ENCODE results near the gene KRTAP20-3.

The KRTAP20-3 gene

DNA sequence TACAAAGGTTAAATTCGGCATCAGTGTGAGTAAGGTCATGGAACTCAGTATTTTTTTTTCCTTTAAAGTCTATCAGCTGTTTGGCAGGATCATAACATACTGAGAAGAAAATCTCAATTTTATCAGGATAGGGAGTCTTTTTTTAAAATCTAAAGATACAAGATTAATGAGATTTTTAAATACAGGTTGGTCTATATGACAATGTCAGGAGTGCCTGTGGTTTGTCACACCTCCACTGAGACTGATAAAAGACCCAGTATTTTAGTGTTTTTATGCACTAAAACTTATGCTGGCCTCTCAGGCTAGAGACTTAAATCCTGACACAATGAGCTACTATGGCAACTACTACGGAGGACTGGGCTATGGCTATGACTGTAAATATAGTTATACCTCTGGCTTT lies at the start of gene KRTAP20-3:
Gene KRTAP20-3, plus strand, starts transcription at position 301 of the 400 bp plus-strand sequence.
- DNase-seq, result no peak

DNA sequence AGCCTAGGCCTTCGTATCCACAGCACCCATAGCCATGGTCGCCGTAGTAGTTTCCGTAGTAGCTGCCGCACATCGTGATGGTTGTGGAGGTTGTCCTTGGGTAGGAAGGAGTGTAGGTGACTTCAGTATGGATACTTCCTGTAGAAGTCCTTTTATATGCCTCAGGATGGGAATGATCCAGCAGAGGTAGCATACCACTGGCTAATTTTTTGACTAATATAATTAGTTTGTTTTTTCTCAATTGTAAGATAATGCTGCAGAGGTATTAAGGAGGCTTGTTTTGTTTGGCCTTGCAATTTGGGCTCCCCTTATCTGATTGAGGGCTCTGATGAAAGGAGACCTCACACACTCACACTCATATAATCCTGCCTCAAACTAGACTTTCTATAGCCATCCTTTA lies 43.9 kb upstream of the KRTAP20-3 start, which contains the start of gene KRTAP6-2:
Gene KRTAP6-2, minus strand, starts transcription at position 101 of the 400 bp plus-strand sequence. Its CDS starts 28 bp downstream, at position 73.
- DNase-seq, result no peak

DNA sequence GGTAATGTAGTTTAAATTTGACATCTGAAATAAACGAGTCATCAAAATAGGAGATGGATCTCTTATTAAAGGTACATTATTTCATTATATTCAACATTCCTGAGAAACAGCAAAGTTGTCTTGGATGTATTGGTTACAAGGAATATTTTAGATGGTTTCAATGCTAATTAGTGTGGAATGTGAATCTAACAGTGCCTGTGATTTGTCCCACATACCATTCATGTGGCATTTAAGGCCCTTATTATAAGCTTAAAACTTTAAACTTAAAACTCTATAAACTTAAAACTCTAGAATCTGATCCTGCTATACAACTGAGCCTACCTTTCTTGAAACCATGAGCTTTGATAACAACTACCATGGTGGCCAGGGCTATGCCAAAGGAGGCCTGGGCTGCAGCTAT lies 41.9 kb upstream of the KRTAP20-3 start, which contains the start of gene KRTAP22-1:
Gene KRTAP22-1, plus strand, starts transcription at position 301 of the 400 bp plus-strand sequence.
- DNase-seq, result no peak

DNA sequence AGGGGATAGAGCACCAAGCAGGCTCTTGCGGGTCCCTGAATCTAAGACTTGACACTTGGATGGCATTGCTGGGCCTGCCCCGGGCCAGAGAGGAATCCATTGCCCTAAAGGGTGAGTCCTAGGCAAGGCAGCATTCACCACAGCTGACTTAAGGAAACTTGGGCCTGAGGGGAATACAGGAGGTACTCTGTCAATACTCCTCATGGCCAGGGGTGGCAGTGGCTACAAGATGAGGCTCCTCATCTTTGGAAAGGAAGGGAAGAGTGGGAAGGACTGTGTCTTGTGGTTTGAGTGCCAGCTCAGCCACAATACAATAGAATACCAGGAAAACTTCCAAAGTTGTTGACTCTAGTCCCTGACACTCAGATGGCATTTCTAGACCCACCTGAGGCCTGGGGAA lies 36.7 kb upstream of the KRTAP20-3 start:
- no peak for DNase-seq

DNA sequence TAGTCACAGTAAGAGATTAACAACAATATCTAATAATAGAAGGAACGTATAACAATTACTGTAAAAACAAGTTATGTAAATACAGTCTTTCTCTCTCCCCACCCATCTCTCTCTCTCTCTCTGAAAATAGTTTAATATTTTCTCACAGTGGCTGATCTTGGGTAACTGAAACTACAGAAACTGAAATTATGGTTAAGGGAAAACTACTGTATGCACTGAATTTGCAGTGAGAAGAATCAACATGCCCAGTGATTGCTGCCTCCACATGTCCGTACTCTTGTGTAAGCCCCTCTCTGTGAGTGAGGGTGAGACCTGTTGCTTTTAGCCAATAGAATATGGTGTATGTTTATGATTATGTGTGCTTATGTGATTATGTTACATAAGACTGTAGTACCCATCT lies 30.5 kb upstream of the KRTAP20-3 start:
- no peak for DNase-seq

DNA sequence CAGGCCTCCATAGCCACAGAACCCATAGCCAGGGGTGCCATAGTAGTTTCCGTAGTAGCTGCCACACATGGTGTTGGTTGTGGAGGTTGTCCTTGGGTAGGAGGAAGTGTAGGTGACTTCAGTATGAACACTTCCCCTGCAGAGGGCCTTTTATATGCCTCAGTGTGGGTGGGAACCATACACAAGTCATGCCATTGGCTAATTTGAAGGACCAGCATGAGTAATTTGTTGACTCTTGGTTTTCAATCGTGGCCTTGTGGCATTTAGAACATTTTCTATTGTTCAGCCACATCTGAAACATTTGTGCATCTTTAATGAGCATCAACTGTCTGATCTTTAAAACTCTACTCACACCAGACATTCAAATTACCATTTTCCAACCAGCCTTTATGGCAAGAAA lies 28.8 kb upstream of the KRTAP20-3 start, which contains the start of gene KRTAP6-1:
Gene KRTAP6-1, minus strand, starts transcription at position 95 of the 400 bp plus-strand sequence. Its CDS starts 26 bp downstream, at position 69.
- no peak for DNase-seq

DNA sequence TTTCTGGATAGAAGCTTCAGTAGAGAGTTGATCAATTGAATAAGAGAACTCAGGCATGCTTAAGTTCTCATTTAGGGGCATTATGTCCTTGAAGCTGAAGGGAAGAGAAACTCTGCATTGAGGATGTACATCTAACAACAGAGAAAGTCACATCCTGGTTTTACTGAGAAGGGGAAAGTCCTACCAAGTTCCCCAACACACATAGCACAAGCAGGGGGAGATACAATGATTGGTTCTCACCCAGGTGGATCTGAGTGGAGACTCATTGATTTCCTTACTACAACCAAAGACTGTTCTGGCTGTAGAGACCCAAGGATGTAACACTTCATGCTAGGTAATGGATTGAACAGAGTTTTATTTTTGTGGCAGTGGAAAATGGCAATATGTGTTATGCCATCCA lies 27.5 kb upstream of the KRTAP20-3 start:
- no peak for DNase-seq

DNA sequence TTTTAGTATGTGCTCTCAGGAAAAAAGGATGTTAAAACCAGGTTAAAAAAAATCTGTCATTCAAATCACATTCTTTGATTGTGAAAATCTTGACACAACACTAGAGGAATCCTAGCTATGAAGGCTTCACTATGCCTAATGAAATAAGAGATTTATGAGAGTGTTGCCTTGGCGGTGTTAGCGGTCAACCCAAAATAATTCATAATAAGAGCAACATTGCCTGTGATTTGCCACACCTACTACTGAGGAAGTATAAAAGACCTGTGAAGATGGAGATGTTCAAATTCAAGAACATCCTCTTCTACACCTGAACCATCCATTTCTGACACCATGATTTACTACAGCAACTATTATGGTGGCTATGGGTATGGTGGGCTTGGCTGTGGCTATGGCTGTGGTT lies 26.5 kb upstream of the KRTAP20-3 start, which contains the start of gene KRTAP20-1:
Gene KRTAP20-1, plus strand, starts transcription at position 301 of the 400 bp plus-strand sequence. Its CDS starts 30 bp downstream, at position 331.
- no peak for DNase-seq

DNA sequence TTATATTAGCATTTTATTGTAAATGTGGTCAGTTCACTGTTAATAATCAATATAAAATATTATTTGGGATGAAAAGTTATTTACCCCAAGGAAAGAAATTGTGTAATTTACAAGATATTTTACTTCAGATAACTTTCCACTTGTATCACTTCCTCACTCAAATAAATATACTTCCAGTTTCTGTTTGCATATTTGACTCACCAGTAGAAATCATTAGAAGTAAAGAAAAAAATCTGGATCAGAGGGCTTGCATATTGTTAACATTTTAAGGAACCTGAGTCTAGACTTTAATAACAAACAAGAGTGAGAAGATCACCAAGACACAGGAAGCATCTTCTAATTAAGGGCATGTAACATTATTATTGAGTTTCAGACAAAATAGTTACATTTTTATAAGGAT lies 22.6 kb upstream of the KRTAP20-3 start:
- no peak for DNase-seq

DNA sequence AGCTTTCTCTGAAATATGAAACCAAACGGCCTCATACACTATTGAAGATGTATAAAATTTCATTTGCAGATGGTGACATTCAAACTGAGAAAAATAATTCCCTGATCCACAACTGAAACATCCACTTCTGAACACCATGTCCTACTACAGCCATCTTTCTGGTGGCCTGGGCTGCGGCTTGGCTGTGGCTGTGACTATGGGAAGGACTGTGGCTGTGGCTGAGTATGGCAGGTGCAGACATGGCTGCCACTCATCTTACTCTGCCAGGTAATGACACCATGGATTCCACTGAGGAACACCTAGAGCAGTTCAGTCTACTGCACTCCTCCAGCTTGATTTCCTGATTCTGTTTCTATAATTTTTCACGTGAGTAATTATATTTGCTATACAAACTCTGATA lies 22.1 kb upstream of the KRTAP20-3 start, which contains the start of gene KRTAP20-4:
Gene KRTAP20-4, plus strand, starts transcription at position 106 of the 400 bp plus-strand sequence.
- DNase-seq, result no peak

DNA sequence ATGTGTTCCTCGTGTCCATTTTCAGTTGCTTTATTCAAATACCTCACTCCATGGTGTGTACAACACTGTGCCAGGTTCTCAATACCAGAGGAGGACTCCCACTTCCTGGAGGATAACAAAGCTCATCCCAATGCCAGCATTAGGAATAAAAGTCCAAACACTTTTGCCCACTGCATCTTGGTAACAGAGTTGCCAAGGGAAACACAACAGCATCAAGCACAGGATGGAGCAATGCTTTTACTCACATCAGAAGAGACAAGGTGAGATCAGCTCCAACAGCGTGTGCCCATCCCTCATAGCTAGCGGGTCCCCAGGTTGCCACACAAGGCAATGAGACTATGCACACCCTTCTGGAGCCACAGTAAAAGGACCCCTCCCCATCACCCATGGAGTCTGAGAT lies 19.3 kb upstream of the KRTAP20-3 start:
- no peak for DNase-seq

DNA sequence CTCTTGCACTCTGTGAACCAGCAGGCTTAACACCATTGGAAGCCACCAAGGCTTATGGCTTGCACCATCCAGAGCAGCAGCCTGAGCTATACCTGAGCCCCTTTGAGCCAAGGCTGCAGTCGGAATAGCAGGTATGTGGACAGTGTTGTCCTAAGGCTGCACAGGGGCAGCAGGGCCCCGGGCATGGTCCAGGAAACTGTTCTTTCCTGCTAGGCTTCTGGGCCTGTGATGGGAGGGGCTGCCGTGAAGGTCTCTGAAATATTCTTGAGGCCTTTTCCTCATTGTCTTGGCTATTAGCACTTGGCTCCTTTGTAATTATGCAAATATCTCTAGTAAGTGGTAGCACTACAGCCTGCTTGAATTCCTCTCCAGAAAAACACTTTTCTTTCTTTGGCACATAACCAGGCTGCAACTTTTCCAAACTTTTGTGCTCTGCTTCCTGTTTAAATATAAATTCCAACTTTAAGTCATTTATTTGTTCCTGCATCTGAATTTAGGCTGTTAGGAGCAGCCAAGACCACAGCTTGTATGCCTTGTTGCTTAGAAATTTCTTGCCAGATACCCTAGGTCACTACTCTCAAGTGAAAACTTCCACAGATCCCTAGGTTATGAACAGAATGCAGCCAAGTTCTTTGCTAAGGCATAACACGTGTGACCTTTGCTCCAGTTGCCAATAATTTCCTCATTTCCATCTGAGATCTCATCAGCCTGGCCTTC lies 17.1 kb upstream of the KRTAP20-3 start:
- DNase-seq, result no peak

DNA sequence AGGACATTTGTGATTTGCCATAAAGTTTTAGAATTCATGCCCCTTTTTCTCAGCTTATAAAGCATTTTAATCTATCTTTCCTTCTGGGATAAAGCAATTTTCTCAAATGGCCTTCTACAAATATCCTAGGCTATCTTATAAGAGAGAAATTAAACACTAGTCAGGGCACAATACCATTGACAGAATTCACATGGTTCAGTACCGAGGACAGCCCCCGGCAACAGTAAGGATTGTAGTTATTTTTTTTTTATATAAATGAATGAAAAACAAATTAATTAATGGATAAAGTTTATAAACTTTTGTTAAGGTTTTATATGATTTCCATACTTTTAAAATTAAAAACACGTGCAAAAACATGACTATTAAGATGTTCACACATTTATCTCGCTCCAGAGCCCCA lies 14.6 kb upstream of the KRTAP20-3 start:
- no peak for DNase-seq

DNA sequence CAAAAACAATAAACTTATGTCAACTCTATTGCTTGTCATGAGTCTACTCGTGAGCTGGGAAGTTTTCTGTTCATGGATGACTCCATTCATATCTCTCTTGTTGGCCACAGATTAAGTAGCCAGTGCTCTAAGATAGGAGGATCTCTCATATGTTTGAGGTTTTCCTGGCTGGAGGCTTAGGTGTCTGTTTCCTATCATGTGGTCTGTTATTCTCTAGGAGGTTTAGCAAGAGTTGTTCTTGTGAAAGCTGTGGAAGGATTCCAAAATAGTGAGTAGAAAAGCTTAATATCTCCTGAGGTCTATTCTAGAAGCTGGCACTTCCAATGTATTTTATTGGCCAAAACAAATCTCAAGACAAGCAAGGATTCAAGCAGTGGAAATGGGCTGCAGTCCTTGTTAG lies 13.5 kb upstream of the KRTAP20-3 start:
- DNase-seq, result no peak

DNA sequence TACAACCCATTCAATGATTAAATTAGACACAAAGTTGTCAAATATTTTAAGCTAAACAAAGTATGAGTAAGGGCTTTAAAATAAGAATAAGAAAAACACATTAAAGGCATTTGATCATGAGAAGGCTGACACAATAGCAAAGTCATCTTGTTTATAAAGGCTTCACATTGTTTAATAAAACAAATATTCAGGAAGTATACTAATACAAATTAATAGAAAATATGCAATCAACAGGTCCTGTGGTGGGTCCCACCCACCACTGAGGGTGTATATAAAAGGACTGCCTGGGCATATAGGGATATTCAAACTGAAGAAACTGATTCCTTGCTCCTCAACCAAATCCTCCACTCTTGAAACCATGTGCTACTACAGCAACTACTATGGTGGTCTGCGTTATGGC lies 7.8 kb upstream of the KRTAP20-3 start, which contains the start of gene KRTAP20-2:
Gene KRTAP20-2, plus strand, starts transcription at position 301 of the 400 bp plus-strand sequence. Its CDS starts 58 bp downstream, at position 359.
- no peak for DNase-seq

DNA sequence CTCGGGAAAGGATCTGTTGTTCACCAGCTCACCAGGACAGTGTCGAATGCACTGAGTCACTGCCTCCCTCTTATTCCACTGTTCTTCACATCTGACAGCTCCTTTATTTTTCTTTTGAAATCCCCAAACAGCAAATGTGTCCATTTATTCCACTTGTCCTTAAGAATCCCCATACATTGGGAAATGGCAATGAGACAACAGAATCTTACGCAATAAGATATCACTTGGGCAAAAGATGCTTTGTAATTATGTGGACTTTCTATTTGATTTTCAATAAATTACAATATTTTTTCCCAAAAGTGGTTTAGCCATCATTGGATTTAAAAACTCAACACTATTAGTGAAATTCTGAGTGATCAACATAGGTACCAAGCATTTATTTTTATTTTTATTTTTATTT lies 4.0 kb upstream of the KRTAP20-3 start:
- no peak for DNase-seq

DNA sequence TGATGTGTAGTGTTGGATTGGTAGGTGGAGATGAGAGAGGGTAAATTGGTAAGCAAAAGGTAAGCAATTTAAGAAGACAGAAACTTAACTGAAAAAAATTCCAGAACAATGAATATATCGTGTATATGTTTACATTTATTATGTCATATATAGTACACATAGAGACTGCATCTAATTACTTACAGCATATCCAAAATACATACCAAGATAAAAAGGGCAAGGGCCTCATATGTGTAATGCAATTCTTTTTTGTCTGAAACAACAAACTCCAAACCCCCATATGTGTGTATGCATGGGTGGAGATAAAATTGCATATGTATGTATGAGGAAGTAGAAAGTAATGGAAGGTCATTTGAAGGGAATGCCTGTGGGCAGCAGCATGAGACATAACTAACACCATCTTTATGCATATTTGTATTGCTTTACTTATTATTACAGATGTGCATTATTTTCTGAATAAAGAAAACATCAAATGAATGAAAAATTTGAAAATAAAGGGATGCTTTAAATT lies 4.3 kb downstream of the KRTAP20-3 start:
- no peak for DNase-seq

DNA sequence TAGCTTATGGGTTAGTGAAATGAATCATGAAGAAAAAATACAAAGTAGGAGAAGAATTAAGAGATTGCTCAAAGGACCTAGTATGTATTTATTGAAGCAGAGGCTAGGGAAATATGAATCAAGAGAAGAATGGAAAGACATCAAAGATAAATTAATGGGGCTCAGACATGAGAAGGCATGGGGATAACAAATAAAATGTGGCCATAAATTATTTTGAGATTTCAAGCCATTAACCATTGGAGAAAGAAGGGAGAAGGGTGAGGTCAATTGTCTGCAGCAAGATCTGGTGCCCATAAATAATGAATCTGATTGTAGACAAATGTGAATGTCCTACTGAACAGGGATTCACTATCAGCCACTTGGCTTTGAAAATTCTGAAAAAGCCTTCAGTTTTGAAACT lies 10.2 kb downstream of the KRTAP20-3 start:
- no peak for DNase-seq

DNA sequence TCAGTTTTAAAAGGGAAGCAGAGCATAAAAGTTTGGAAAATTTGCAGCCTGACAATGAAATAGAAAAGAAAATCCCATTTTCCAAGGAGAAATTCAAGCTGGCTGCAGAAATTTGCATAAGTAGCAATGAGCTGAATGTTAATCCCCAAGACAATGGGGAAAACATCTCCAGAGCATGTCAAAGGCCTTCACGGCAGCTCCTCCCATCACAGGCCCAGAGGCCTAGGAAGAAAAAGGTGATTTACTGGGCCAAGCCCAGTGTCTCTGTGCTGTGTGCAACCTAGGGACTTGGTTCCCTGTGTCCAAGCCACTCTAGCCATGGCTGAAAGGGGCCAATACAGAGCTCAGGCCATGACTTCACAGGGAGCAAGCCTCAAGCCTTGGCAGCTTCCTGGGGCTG lies 26.1 kb downstream of the KRTAP20-3 start:
- no peak for DNase-seq

DNA sequence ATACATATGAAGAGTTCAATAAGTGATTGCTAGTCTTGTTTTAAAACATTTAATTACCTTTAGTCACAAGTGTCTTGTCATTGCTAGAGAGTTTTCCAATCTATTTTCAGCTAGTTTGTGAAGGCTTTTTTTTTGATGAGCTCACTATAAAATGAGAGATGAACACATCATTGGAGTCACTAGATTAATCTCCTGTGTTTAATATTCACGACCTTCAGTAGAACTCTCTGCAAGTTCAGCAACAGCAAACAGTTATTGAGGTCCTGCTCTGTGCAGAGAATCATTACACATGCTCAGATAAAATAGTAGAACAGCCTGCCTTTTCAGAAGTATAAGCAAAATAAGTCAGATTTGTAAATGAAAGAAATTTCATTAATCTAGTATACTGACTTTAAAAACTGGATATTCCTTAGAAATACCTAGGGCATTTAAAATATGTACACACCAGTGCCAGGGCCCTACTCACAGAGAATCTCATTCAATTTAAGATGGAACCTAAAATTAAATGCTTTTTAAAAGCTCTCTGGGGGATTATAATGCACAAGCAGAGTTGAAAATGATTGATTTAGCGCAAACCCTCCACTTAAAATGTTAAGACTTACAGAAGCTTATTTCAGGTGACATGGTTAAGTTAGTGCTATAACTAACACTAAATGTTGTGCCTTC lies 30.5 kb downstream of the KRTAP20-3 start:
- no peak for DNase-seq

DNA sequence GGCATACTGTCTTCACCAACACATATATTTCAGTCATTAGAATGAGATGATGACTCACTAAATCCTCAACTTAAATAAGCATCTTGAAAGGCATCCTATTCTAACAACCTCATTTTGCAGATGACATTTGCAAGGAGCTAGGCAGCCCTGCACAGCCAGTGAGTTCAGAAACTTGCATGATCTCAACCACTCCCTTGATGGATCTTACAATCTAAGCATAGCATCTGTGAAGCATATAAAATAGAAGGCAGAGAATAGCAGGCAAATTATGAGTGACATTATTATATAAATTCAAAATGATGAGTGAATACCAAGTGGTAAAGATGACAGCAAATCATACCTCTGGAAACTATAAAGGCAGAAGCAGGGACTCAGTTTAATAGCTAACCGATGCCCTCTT lies 31.6 kb downstream of the KRTAP20-3 start:
- DNase-seq, result no peak

DNA sequence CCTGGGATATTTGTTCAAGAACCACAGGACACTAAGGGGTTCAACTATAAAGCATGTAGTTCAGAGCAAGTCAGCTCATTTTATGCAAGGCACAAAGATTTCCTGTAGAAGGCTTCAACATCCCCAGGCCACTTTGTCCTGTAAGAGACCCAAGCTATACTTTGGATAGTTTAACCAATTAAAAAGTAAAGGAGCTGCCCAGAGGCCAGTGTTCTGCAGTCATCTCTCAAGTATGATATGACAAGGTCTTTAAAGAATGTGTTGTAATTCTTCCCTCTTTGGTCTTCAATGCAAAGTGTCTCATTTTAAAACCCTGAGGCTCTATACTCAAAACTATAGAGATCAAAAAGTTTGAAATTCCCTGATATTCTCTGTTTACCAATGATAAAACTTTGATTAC lies 34.1 kb downstream of the KRTAP20-3 start:
- DNase-seq, result no peak

DNA sequence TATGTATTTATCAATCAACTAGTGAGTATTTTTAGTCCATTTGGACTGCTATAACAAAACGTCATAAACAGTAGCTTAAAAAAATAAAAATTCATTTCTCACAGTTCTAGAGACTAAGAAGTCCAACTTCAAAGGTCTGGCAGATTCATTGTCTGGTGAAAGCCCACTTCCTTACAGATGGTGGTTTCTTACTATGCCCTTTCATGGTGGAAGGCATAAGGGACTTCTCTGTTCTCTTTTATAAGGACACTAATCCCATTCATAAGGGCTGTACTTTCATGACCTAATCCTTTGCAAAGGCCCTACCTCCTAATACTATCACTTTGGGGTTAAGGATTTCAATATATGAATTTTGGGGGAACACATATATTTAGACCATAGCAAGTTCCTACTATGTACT lies 37.9 kb downstream of the KRTAP20-3 start:
- no peak for DNase-seq

DNA sequence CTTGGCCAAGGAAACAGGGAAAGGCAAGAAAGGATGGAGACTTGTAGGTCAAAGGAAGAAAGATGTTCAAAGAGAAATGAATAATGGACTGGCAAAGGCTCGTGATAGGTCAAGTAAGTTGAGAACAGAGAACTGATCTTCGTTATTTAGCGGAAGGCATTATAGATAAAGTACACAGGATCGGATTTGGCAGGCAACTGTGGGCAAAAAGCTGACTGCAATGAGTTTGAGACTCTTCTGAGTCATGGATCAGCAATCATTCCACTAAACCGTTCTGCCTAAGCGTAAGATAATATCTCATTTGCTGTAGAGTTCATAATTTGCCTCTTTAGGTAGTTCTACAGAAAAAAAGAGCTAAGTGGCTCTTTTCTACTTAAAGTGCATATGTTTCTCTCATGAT lies 41.8 kb downstream of the KRTAP20-3 start:
- no peak for DNase-seq

Data from NCI-H1105 (cell line).